Mesenchymal stem cell (in vitro differentiated cells and primary cell): ENCODE measurements around the gene PHB1.

Experiments used
- DNase-seq: peaks from one replicate; pipeline ENCODE4 v3.0.0-alpha.2; 2013
- H2AFZ ChIP-seq: one replicate; pipeline ENCODE4 v1.6.1; 2013; ENCODE audit warnings: low read depth, mild to moderate bottlenecking, control low read depth, inconsistent platforms, low read length, moderate library complexity
- H2AK5ac ChIP-seq: 2 replicates; pipeline ENCODE4 v1.6.1; 2013; ENCODE audit warnings: low read length, moderate library complexity, mild to moderate bottlenecking, inconsistent platforms; ENCODE audit not compliant: severe bottlenecking
- H2BK120ac ChIP-seq: one replicate; pipeline ENCODE4 v1.6.1; 2013; ENCODE audit warnings: low read depth, mild to moderate bottlenecking, inconsistent platforms, low read length, moderate library complexity
- H2BK12ac ChIP-seq, 2 experiments: one replicate each; pipeline ENCODE4 v1.6.1; 2013; ENCODE audit warnings: inconsistent platforms in 2 of 2, low read length in 2 of 2, mild to moderate bottlenecking in 2 of 2, moderate library complexity in 2 of 2, control low read depth in 1 of 2
- H2BK15ac ChIP-seq: one replicate; pipeline ENCODE4 v1.6.1; 2013; ENCODE audit warnings: mild to moderate bottlenecking, low read depth, inconsistent platforms; ENCODE audit not compliant: poor library complexity, severe bottlenecking
- H2BK5ac ChIP-seq: 2 replicates; pipeline ENCODE4 v1.6.1; 2013; ENCODE audit warnings: low read depth, mild to moderate bottlenecking, low read length, control low read depth, inconsistent platforms; ENCODE audit not compliant: poor library complexity, severe bottlenecking
- H3K14ac ChIP-seq, 2 experiments: one replicate each; pipeline ENCODE4 v1.6.1; 2013; ENCODE audit warnings: inconsistent platforms in 2 of 2, low read length in 2 of 2, control low read depth in 1 of 2, mild to moderate bottlenecking in 1 of 2, moderate library complexity in 1 of 2
- H3K18ac ChIP-seq, 2 experiments: one replicate each; pipeline ENCODE4 v1.6.1; 2013; ENCODE audit warnings: inconsistent platforms in 2 of 2, low read length in 2 of 2, control low read depth in 1 of 2, low read depth in 1 of 2, mild to moderate bottlenecking in 1 of 2
- H3K23ac ChIP-seq, 2 experiments: one replicate each; pipeline ENCODE4 v1.6.1; 2013; ENCODE audit warnings: inconsistent platforms in 2 of 2, low read length in 2 of 2, mild to moderate bottlenecking in 2 of 2, moderate library complexity in 2 of 2, control low read depth in 1 of 2
- H3K27ac ChIP-seq: 2 replicates; pipeline ENCODE4 v1.5.1; 2013; ENCODE audit warnings: mild to moderate bottlenecking, moderate library complexity, low read length, control low read depth, inconsistent platforms; ENCODE audit not compliant: poor library complexity, severe bottlenecking
- H3K27me3 ChIP-seq, 2 experiments: 2 replicates each; pipeline versions ENCODE4 v1.6.1 to v1.7.0; 2013; ENCODE audit warnings: low read length in 2 of 2, mild to moderate bottlenecking in 2 of 2, moderate library complexity in 2 of 2, control low read depth in 1 of 2, inconsistent platforms in 1 of 2; ENCODE audit not compliant: control insufficient read depth in 1 of 2, insufficient read depth in 1 of 2
- H3K36me3 ChIP-seq, 2 experiments: 2 replicates each; pipeline versions ENCODE4 v1.6.1 to v1.7.0; 2013; ENCODE audit warnings: low read length in 2 of 2, control low read depth in 1 of 2, inconsistent platforms in 1 of 2, low read depth in 1 of 2, mild to moderate bottlenecking in 1 of 2; ENCODE audit not compliant: insufficient read depth in 2 of 2, control insufficient read depth in 1 of 2
- H3K4ac ChIP-seq, 2 experiments: one replicate each; pipeline ENCODE4 v1.6.1; 2013; ENCODE audit warnings: inconsistent platforms in 2 of 2, low read length in 2 of 2, mild to moderate bottlenecking in 2 of 2, moderate library complexity in 2 of 2, control low read depth in 1 of 2, low read depth in 1 of 2
- H3K4me1 ChIP-seq: 2 replicates; pipeline ENCODE4 v1.6.1; 2013; ENCODE audit warnings: low read depth, low read length, control low read depth; ENCODE audit not compliant: control insufficient read depth, insufficient read depth
- H3K4me2 ChIP-seq: 2 replicates; pipeline ENCODE4 v1.6.1; 2013; ENCODE audit warnings: low read length, mild to moderate bottlenecking, inconsistent platforms; ENCODE audit not compliant: poor library complexity, severe bottlenecking
- H3K4me3 ChIP-seq, 2 experiments: 2 replicates each; pipeline versions ENCODE4 v1.5.1 to v1.7.0; 2013; ENCODE audit warnings: low read length in 2 of 2, mild to moderate bottlenecking in 2 of 2, control low read depth in 1 of 2, low read depth in 1 of 2; ENCODE audit not compliant: insufficient read depth in 1 of 2
- H3K79me1 ChIP-seq: replicated peaks from 2 replicates; pipeline ENCODE4 v1.6.1; 2013; ENCODE audit warnings: mild to moderate bottlenecking, control low read depth, low read length, inconsistent platforms; ENCODE audit not compliant: poor library complexity, severe bottlenecking
- H3K9ac ChIP-seq: 2 replicates; pipeline ENCODE4 v1.7.0; 2013; ENCODE audit warnings: mild to moderate bottlenecking, low read length, moderate library complexity
- H3K9me3 ChIP-seq: 2 replicates; pipeline ENCODE4 v1.7.0; 2013; ENCODE audit warnings: mild to moderate bottlenecking, low read length; ENCODE audit not compliant: control insufficient read depth
- H4K8ac ChIP-seq: one replicate; pipeline ENCODE4 v1.6.1; 2013; ENCODE audit warnings: inconsistent platforms, mild to moderate bottlenecking, low read length, moderate library complexity
- H4K91ac ChIP-seq: one replicate; pipeline ENCODE4 v1.6.1; 2013; ENCODE audit warnings: mild to moderate bottlenecking, low read length, inconsistent platforms
- WGBS: methylation state at CpG from one replicate; pipeline ENCODE4 v1.1.7; 2013; ENCODE audit warnings: mixed read lengths; 5-methylcytosine and 5-hydroxymethylcytosine counted together

PHB1 gene

DNA sequence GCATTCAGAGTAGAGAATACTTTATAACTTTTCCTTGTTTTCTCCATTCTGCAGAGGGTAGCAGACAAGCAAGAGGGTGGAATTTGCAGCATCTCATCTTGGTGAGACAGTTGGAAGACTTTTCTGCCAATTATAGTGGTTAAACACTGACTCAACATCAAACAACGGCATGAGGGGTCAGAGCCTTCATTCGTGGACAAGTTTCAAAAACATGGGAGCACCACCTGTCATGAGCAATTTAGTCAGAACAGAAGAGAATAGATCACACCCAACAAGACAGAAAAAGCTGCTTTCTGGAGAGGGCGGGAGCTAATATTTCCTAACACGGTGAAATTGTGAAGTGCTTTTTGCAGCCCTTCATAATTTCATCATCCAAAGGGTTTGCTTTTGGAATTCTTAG lies 34.8 kb downstream of the PHB1 start:
- Histone ChIP-seq H4K91ac (no peak overlapping the region), H3K4me1 (no peaks in the 10 kb centered on the region), H3K9me3 (peaks cover 15% of the 10 kb centered on the region), H2BK12ac (no peak overlapping the region), H3K4ac (no peak overlapping the region), H3K14ac (no peak overlapping the region), H2BK15ac (no peak overlapping the region), H3K18ac (no peak overlapping the region), H3K27ac (no peak overlapping the region), H2BK120ac (no peak overlapping the region), H3K36me3 (no peaks in the 10 kb centered on the region), H2BK5ac (no peak overlapping the region), H3K4me3 (no peak overlapping the region), H2AFZ (no peak overlapping the region), H3K79me1 (no peaks in the 10 kb centered on the region), H2AK5ac (no peak overlapping the region), H3K27me3 (peaks cover 0 to 19% of the 10 kb centered on the region in 2 experiments), H3K23ac (no peak overlapping the region), H4K8ac (no peak overlapping the region), H3K9ac (no peak overlapping the region), H3K4me2 (no peak overlapping the region)
- 86% methylated on average over 4 of the region's 4 CpGs for WGBS
- DNase-seq, result no peak

DNA sequence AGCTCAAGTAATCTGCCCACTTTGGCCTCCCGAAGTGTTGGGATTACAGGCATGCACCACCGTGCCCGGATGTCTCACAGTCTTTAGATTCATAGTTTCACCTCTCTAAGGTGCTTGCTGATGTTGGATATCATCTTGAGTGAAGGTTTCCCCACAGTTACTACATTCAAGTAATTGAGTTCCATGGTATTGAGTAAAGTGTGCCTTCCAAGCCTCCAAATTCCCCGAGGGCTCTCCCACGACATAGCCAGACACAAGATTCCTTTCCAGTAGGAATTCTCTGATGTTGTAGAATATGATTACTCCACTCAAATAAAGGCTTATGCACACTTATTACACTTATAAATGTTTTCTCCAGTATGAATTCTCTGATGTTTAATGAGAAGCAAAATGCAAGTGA lies 36.4 kb downstream of the PHB1 start:
- Histone ChIP-seq H4K91ac (no peak overlapping the region), H3K4me1 (no peaks in the 10 kb centered on the region), H3K36me3 (no peaks in the 10 kb centered on the region), H3K27ac (no peak overlapping the region), H3K9me3 (peaks cover 15% of the 10 kb centered on the region), H3K79me1 (no peaks in the 10 kb centered on the region), H3K4me2 (no peak overlapping the region), H2AFZ (no peak overlapping the region), H2BK5ac (no peak overlapping the region), H2BK12ac (no peak overlapping the region), H3K4me3 (no peak overlapping the region), H4K8ac (no peak overlapping the region), H2AK5ac (no peak overlapping the region), H3K23ac (no peak overlapping the region), H3K9ac (no peak overlapping the region), H3K27me3 (peaks cover 0 to 19% of the 10 kb centered on the region in 2 experiments), H2BK120ac (no peak overlapping the region), H2BK15ac (no peak overlapping the region), H3K14ac (no peak overlapping the region), H3K18ac (no peak overlapping the region), H3K4ac (no peak overlapping the region)
- 91% methylated on average over 3 of the region's 5 CpGs for WGBS
- no peak for DNase-seq

DNA sequence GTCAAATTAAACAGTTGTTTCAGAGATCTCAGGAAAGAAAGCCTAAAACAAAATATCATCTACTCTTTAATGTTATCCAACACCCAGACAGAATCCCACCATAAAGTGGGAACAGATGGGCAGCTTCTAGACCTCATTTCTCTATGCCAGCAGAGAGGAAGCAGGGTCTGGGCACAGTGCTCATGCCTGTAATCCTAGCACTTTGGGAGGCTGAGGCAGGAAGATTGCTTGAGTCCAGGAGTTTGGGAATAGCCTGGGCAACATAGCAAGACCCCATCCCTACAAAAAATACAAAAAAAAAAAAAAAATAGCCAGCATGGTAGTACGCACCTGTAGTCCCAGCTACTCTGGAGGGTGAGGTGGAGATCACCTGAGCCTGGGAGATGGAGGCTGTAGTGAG lies 39.1 kb downstream of the PHB1 start:
- H2AK5ac ChIP-seq, result no peak overlapping the region
- H4K91ac ChIP-seq, result no peak overlapping the region
- no peak overlapping the region for H3K4ac ChIP-seq
- no peaks in the 10 kb centered on the region for H3K4me1 ChIP-seq
- no peaks in the 10 kb centered on the region for H3K79me1 ChIP-seq
- no peak overlapping the region for H3K4me2 ChIP-seq
- no peak overlapping the region for H2BK5ac ChIP-seq
- no peaks in the 10 kb centered on the region for H3K36me3 ChIP-seq
- WGBS, result 100% methylated on average over 1 of the region's 1 CpG
- no peaks in the 10 kb centered on the region for H3K27me3 ChIP-seq
- no peak overlapping the region for H3K27ac ChIP-seq
- H3K14ac ChIP-seq, result no peak overlapping the region
- no peak overlapping the region for H4K8ac ChIP-seq
- no peak for DNase-seq
- no peak overlapping the region for H2BK15ac ChIP-seq
- H3K4me3 ChIP-seq, result no peak overlapping the region
- no peak overlapping the region for H3K18ac ChIP-seq
- H2BK120ac ChIP-seq, result no peak overlapping the region
- no peak overlapping the region for H2BK12ac ChIP-seq
- H3K9ac ChIP-seq, result no peak overlapping the region
- no peak overlapping the region for H3K23ac ChIP-seq
- no peak overlapping the region for H2AFZ ChIP-seq
- peaks cover 15% of the 10 kb centered on the region for H3K9me3 ChIP-seq

DNA sequence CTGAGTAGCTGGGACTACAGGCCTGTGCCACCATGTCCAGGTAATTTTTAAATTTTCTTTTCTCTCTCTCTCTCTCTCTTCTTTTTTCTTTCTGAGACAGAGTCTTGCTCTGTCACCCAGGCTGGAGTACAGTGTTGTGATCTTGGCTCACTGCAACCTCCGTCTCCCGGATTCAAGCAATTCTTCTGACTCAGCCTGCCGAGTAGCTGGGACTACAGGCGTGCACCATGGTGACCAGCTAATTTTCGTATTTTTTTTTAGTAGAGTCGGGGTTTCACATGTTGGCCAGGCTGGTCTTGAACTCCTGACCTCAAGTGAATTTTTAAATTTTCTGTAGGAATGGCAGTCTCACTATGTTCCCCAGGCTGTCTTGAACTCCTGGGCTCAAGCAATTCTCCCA lies 41.6 kb downstream of the PHB1 start:
- Histone ChIP-seq H4K91ac (no peak overlapping the region), H2BK5ac (no peak overlapping the region), H3K9ac (no peak overlapping the region), H4K8ac (no peak overlapping the region), H3K36me3 (no peaks in the 10 kb centered on the region), H3K14ac (no peak overlapping the region), H2AK5ac (no peak overlapping the region), H3K18ac (no peak overlapping the region), H3K4ac (no peak overlapping the region), H2BK15ac (no peak overlapping the region), H3K4me2 (no peak overlapping the region), H2BK120ac (no peak overlapping the region), H3K9me3 (peaks cover 4% of the 10 kb centered on the region), H2BK12ac (no peak overlapping the region), H3K79me1 (no peaks in the 10 kb centered on the region), H3K23ac (no peak overlapping the region), H3K27ac (no peak overlapping the region), H3K27me3 (no peaks in the 10 kb centered on the region), H3K4me3 (no peak overlapping the region), H2AFZ (no peak overlapping the region), H3K4me1 (no peaks in the 10 kb centered on the region)
- 92% methylated on average over 6 of the region's 6 CpGs for WGBS
- no peak for DNase-seq
